IMR-90 (cell line): Measurements from ENCODE around the gene BMP2K. TPM values are rescaled to one million over a fixed set of nuclear protein-coding genes. Genes with fewer than 3 reads are reported as not detected.

ENCODE experiments used
- ATAC-seq: fragments of 200-7000 bp; cut with Tn5 transposase; 2 replicates; pipeline ENCODE4 v1.9.1; 2020; ENCODE audit warnings: low read depth, mild to moderate bottlenecking, moderate library complexity
- BruUV-seq: library from RNA; stranded (reverse); fragments of 400-500 nt; replicated peaks from 2 replicates; lab custom pipeline; 2021; lab: Mats Ljungman, UMichigan
- CTCF ChIA-PET: fragments of 300-600 bp; formaldehyde crosslinking; extraction: SDS; loops from one replicate; lab custom pipeline; 2021; ENCODE audit warnings: antibody characterized with exemption; lab: Yijun Ruan, JAX
- POLR2A ChIA-PET: fragments of 300-600 bp; sonication (Branson Sonifier 250); formaldehyde crosslinking; loops from one replicate; lab custom pipeline; 2022; ENCODE audit warnings: antibody characterized with exemption; ENCODE audit not compliant: unreplicated experiment; lab: Charles Lee
- DNase-seq: peaks from one replicate; pipeline ENCODE4 v3.0.0; 2013
- H2AFZ ChIP-seq: replicated peaks from 2 replicates; pipeline ENCODE3; 2013; ENCODE audit warnings: low read length, mild to moderate bottlenecking; ENCODE audit not compliant: poor library complexity
- H2AK5ac ChIP-seq: 2 replicates; pipeline ENCODE4 v1.6.1; 2013; ENCODE audit warnings: low read depth, low read length, inconsistent platforms
- H2AK9ac ChIP-seq: replicated peaks from 2 replicates; pipeline ENCODE3; 2013; ENCODE audit warnings: mild to moderate bottlenecking, low read depth, low read length, moderate library complexity; ENCODE audit not compliant: poor library complexity
- H2BK120ac ChIP-seq: 2 replicates; pipeline ENCODE4 v1.6.1; 2013; ENCODE audit warnings: low read depth, low read length, inconsistent platforms
- H2BK15ac ChIP-seq: 3 replicates; pipeline ENCODE4 v1.6.1; 2013; ENCODE audit warnings: low read depth, low read length, inconsistent platforms
- H2BK20ac ChIP-seq: 2 replicates; pipeline ENCODE4 v1.6.1; 2013; ENCODE audit warnings: low read depth, mild to moderate bottlenecking, inconsistent platforms, low read length, moderate library complexity
- H2BK5ac ChIP-seq: 2 replicates; pipeline ENCODE4 v1.6.1; 2013; ENCODE audit warnings: mild to moderate bottlenecking, low read depth, low read length, inconsistent platforms; ENCODE audit not compliant: poor library complexity, severe bottlenecking
- H3K14ac ChIP-seq: replicated peaks from 2 replicates; pipeline ENCODE4 v1.6.1; 2013; ENCODE audit warnings: low read depth, low read length, inconsistent platforms
- H3K18ac ChIP-seq: 2 replicates; pipeline ENCODE4 v1.6.1; 2013; ENCODE audit warnings: low read depth, low read length, control low read depth
- H3K23ac ChIP-seq: 2 replicates; pipeline ENCODE4 v1.6.1; 2013; ENCODE audit warnings: low read depth, low read length, inconsistent platforms
- H3K27ac ChIP-seq: 2 replicates; pipeline ENCODE4 v1.5.1; 2013; ENCODE audit warnings: mild to moderate bottlenecking, control low read depth, low read length; ENCODE audit not compliant: insufficient read depth
- H3K27me3 ChIP-seq: 2 replicates; pipeline ENCODE4 v1.6.1; 2013; ENCODE audit warnings: low read length; ENCODE audit not compliant: control insufficient read depth, insufficient read depth
- H3K36me3 ChIP-seq: 2 replicates; pipeline ENCODE4 v1.6.1; 2013; ENCODE audit warnings: low read length, mixed read lengths; ENCODE audit not compliant: control insufficient read depth, insufficient read depth
- H3K4ac ChIP-seq: 2 replicates; pipeline ENCODE4 v1.6.1; 2013; ENCODE audit warnings: low read depth, low read length, inconsistent platforms
- H3K4me1 ChIP-seq: 2 replicates; pipeline ENCODE4 v1.6.1; 2013; ENCODE audit warnings: low read length, mixed read lengths; ENCODE audit not compliant: control insufficient read depth, insufficient read depth
- H3K4me2 ChIP-seq: 2 replicates; pipeline ENCODE4 v1.6.1; 2013; ENCODE audit warnings: low read depth, mild to moderate bottlenecking, control low read depth, low read length, moderate library complexity
- H3K4me3 ChIP-seq: 2 replicates; pipeline ENCODE4 v1.5.1; 2013; ENCODE audit warnings: low read depth, mild to moderate bottlenecking, control low read depth, low read length, moderate library complexity; ENCODE audit not compliant: insufficient read depth
- H3K56ac ChIP-seq: 2 replicates; pipeline ENCODE4 v1.6.1; 2013; ENCODE audit warnings: low read length, inconsistent platforms; ENCODE audit not compliant: insufficient read depth; ENCODE audit errors: extremely low read depth
- H3K79me1 ChIP-seq, 2 experiments: 2 replicates each; pipeline ENCODE4 v1.6.1; 2013; ENCODE audit warnings: low read length in 2 of 2, inconsistent platforms in 1 of 2, low read depth in 1 of 2
- H3K9ac ChIP-seq: 2 replicates; pipeline ENCODE4 v1.6.1; 2013; ENCODE audit warnings: low read depth, low read length, control low read depth
- H3K9me1 ChIP-seq: 2 replicates; pipeline ENCODE4 v1.6.1; 2013; ENCODE audit warnings: low read length, inconsistent platforms; ENCODE audit not compliant: insufficient read depth
- H3K9me3 ChIP-seq: 2 replicates; pipeline ENCODE4 v1.6.1; 2013; ENCODE audit warnings: low read length; ENCODE audit not compliant: control insufficient read depth, insufficient read depth
- H4K20me1 ChIP-seq: 2 replicates; pipeline ENCODE4 v1.6.1; 2013; ENCODE audit warnings: low read length, inconsistent platforms; ENCODE audit not compliant: insufficient read depth
- H4K5ac ChIP-seq: 2 replicates; pipeline ENCODE4 v1.6.1; 2013; ENCODE audit warnings: mild to moderate bottlenecking, low read depth, low read length, control low read depth
- H4K8ac ChIP-seq, 2 experiments: 2 replicates each; pipeline ENCODE4 v1.6.1; 2013; ENCODE audit warnings: low read depth in 2 of 2, low read length in 2 of 2, control low read depth in 1 of 2, inconsistent platforms in 1 of 2
- H4K91ac ChIP-seq: 2 replicates; pipeline ENCODE4 v1.6.1; 2013; ENCODE audit warnings: low read depth, low read length, inconsistent platforms; ENCODE audit not compliant: insufficient read depth
- BHLHE40 ChIP-seq: fragments of 150-350 bp; IDR thresholded peaks from 2 replicates; pipeline ENCODE4 v1.6.1; 2016; ENCODE audit warnings: mild to moderate bottlenecking, low read depth, low read length
- CHD1 ChIP-seq: IDR thresholded peaks from 2 replicates; pipeline ENCODE4 v1.6.1; 2012; ENCODE audit warnings: low read depth, low read length, improper control_type of control experiment
- FOS ChIP-seq: fragments of 150-350 bp; IDR thresholded peaks from 2 replicates; pipeline ENCODE4 v1.6.1; 2016; ENCODE audit warnings: low read depth, low read length
- MAFK ChIP-seq: IDR thresholded peaks from 2 replicates; pipeline ENCODE4 v1.6.1; 2012; ENCODE audit warnings: low read depth, low read length, improper control_type of control experiment
- MAZ ChIP-seq: IDR thresholded peaks from 2 replicates; pipeline ENCODE4 v1.6.1; 2012; ENCODE audit warnings: low read depth, mild to moderate bottlenecking, low read length, improper control_type of control experiment, moderate library complexity, borderline replicate concordance
- MXI1 ChIP-seq: IDR thresholded peaks from 2 replicates; pipeline ENCODE4 v1.6.1; 2012; ENCODE audit warnings: low read depth, mild to moderate bottlenecking, low read length, moderate library complexity, borderline replicate concordance
- NFE2L2 ChIP-seq: fragments of 150-350 bp; IDR thresholded peaks from 2 replicates; pipeline ENCODE4 v1.6.1; 2016; ENCODE audit warnings: low read depth, mild to moderate bottlenecking, low read length
- POLR2A ChIP-seq: IDR thresholded peaks from 2 replicates; pipeline ENCODE4 v1.6.1; 2012; ENCODE audit warnings: mild to moderate bottlenecking, low read depth, low read length
- RCOR1 ChIP-seq: IDR thresholded peaks from 2 replicates; pipeline ENCODE4 v1.6.1; 2012; ENCODE audit warnings: mild to moderate bottlenecking, low read length, improper control_type of control experiment; ENCODE audit not compliant: insufficient replicate concordance
- RFX5 ChIP-seq: IDR thresholded peaks from 2 replicates; pipeline ENCODE4 v1.8.0; 2012; ENCODE audit warnings: low read depth, mild to moderate bottlenecking, low read length, moderate library complexity
- SMC3 ChIP-seq: fragments of 150-350 bp; IDR thresholded peaks from 2 replicates; pipeline ENCODE4 v1.6.1; 2016; ENCODE audit warnings: low read depth, mild to moderate bottlenecking, antibody characterized with exemption, low read length, moderate library complexity
- USF2 ChIP-seq: fragments of 150-350 bp; IDR thresholded peaks from 2 replicates; pipeline ENCODE4 v1.6.1; 2017; ENCODE audit warnings: mild to moderate bottlenecking, antibody characterized with exemption, low read length, low read depth
- WGBS, 2 experiments: methylation state at CpG; one replicate each; pipeline versions ENCODE4 v1.1.5 to v1.1.7; 2013; ENCODE audit warnings: missing lambda C conversion rate in 2 of 2; ENCODE audit not compliant: insufficient read length in 1 of 2; ENCODE audit errors: extremely low coverage in 2 of 2; 5-methylcytosine and 5-hydroxymethylcytosine counted together
- dilution Hi-C: fragments of 300-500 bp; cut with HindIII; formaldehyde crosslinking; loops from one replicate; pipeline ENCODE4 v1.14.3; 2018; ENCODE audit warnings: low sequenced_read_pairs; ENCODE audit not compliant: unreplicated experiment
- in situ Hi-C: fragments of 300-500 bp; cut with MboI; formaldehyde crosslinking; loops from 3 replicates; pipeline ENCODE4 v1.14.3; 2019; ENCODE audit warnings: low sequenced_read_pairs, inconsistent platforms, mixed read lengths
- intact Hi-C: fragments of 100-400 bp; cut with micrococcal nuclease; formaldehyde crosslinking; loops from 2 replicates; pipeline ENCODE4 v1.10.0; 2022
- polyA plus RNA-seq, 3 experiments: library from polyadenylated mRNA; depleted of rRNA; stranded (reverse); fragments of >200 nt; gene quantifications; 2 replicates each; pipeline ENCODE4 v1.2.3, GENCODE V29; 2012; ENCODE audit warnings: low replicate concordance in 1 of 3
- total RNA-seq: library from RNA; depleted of rRNA; stranded (reverse); fragments of >200 nt; gene quantifications from 2 replicates; pipeline ENCODE4 v1.2.3, GENCODE V29; 2012
- TF ChIP-seq, protein P1 (sequence below): conservative IDR thresholded peaks from 2 replicates; pipeline ENCODE4 v1.5.1; 2012; ENCODE audit warnings: mild to moderate bottlenecking, low read depth, low read length, improper control_type of control experiment

The BMP2K gene
- total and polyA plus RNA-seq, 2 of the 4 experiments (the other 2 are of a cell fraction): 15.8 to 46.1 TPM

DNA sequence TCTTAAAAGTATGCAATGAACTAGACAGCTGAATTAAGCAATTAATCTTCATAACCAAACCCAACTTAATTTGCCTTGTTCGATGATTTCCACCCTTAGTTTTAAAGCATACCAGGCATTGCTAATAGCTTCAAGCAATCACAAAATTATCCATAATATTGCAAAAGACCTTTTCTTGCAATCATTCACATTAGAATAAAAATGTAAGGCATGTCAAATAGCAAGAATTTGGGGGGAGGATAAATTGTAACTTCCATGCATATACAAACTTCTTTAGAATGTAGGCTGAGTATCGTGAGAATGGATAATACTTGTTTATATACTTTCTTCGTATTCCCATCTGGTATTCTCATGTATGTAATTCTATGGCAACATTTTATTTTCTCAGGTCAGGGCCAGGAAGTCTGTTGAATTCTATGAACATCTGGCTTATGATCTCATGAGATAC is 28.7 kb upstream of the BMP2K start:
- H3K9me3 ChIP-seq: peaks cover 2% of the 10 kb centered on the region; the same call in 1 of the 2 replicates
- no peak overlapping the region for H3K56ac ChIP-seq
- H2BK15ac ChIP-seq: no peak overlapping the region
- H2AFZ ChIP-seq: no peak overlapping the region
- H3K9ac ChIP-seq: no peak overlapping the region
- H2BK5ac ChIP-seq: no peak overlapping the region
- no peak overlapping the region for H2BK20ac ChIP-seq
- dilution Hi-C loops (no loop called here), intact Hi-C loops (no loop called here), in situ Hi-C loops (no loop called here)
- H3K4ac ChIP-seq: no peak overlapping the region
- H3K9me1 ChIP-seq: no peaks in the 10 kb centered on the region
- H3K36me3 ChIP-seq: no peaks in the 10 kb centered on the region
- no peaks in the 10 kb centered on the region for H4K20me1 ChIP-seq
- ATAC-seq (peak; percentile 71), DNase-seq (peak; percentile 92)
- H2AK5ac ChIP-seq: no peak overlapping the region
- no peak overlapping the region for H4K5ac ChIP-seq
- H2AK9ac ChIP-seq: no peak overlapping the region
- H4K8ac ChIP-seq: no peak overlapping the region
- ChIA-PET POLR2A (no interaction called here), CTCF (no interaction called here)
- H4K91ac ChIP-seq: no peak overlapping the region
- no peaks in the 10 kb centered on the region for H3K27me3 ChIP-seq
- no peak overlapping the region for H3K18ac ChIP-seq
- H3K27ac ChIP-seq: no peak overlapping the region
- no peak overlapping the region for H3K23ac ChIP-seq
- BruUV-seq: no TSS peak
- WGBS, 2 experiments: no CpG with 5 or more reads among the region's 3 CpGs
- no peak overlapping the region for H2BK120ac ChIP-seq
- no peak overlapping the region for H3K4me2 ChIP-seq
- H3K14ac ChIP-seq: no peak overlapping the region
- H3K4me3 ChIP-seq: no peak overlapping the region
- H3K4me1 ChIP-seq: peaks cover 6% of the 10 kb centered on the region
- H3K79me1 ChIP-seq: no peaks in the 10 kb centered on the region
- TF ChIP-seq MAZ (no peak), USF2 (no peak), RFX5 (no peak), FOS (no peak), NFE2L2 (no peak), BHLHE40 (no peak), MAFK (no peak), MXI1 (no peak), CHD1 (no peak), RCOR1 (no peak), SMC3 (no peak), POLR2A (no peak)
- TF ChIP-seq, protein P1, sequence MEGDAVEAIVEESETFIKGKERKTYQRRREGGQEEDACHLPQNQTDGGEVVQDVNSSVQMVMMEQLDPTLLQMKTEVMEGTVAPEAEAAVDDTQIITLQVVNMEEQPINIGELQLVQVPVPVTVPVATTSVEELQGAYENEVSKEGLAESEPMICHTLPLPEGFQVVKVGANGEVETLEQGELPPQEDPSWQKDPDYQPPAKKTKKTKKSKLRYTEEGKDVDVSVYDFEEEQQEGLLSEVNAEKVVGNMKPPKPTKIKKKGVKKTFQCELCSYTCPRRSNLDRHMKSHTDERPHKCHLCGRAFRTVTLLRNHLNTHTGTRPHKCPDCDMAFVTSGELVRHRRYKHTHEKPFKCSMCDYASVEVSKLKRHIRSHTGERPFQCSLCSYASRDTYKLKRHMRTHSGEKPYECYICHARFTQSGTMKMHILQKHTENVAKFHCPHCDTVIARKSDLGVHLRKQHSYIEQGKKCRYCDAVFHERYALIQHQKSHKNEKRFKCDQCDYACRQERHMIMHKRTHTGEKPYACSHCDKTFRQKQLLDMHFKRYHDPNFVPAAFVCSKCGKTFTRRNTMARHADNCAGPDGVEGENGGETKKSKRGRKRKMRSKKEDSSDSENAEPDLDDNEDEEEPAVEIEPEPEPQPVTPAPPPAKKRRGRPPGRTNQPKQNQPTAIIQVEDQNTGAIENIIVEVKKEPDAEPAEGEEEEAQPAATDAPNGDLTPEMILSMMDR: no peak
